GM12864 (cell line): Measurements from ENCODE around the gene PRSS35.
"Not testable (repeated sequence)": the region's sequence is repeated elsewhere in the genome, so short reads cannot be mapped to it uniquely, and the experiment has no call there.

Source experiments
- DNase-seq: peaks from one replicate; pipeline ENCODE4 v3.0.0-alpha.2; 2011; ENCODE audit warnings: low read depth
- H3K4me3 ChIP-seq: 2 replicates; pipeline ENCODE4 v1.5.1; 2011; ENCODE audit warnings: mild to moderate bottlenecking, low read depth, low read length, control low read depth
- CTCF ChIP-seq: IDR thresholded peaks from 2 replicates; pipeline ENCODE4 v1.5.1; 2011; ENCODE audit warnings: low read depth, mild to moderate bottlenecking, moderate library complexity, low read length, control low read depth, inconsistent platforms; ENCODE audit errors: missing control alignments

Gene PRSS35

GRCh38 chr6:83470587-83470986 lies 41.7 kb upstream of the PRSS35 start:
- DNase-seq, result no peak
- no peak for TF ChIP-seq CTCF
- H3K4me3 ChIP-seq, result no peak overlapping the region

- no peak for TF ChIP-seq CTCF
- DNase-seq, result no peak
- no peak overlapping the region for H3K4me3 ChIP-seq
Observed at GRCh38 chr6:83472767-83473166, 39.6 kb upstream of the PRSS35 start.

- H3K4me3 ChIP-seq, result no peak overlapping the region
- TF ChIP-seq CTCF, result no peak
- DNase-seq, result no peak
Observed at GRCh38 chr6:83474309-83474708, 38.0 kb upstream of the PRSS35 start.

GRCh38 chr6:83476971-83477370 lies 35.4 kb upstream of the PRSS35 start:
- no peak for DNase-seq
- no peak for TF ChIP-seq CTCF
- H3K4me3 ChIP-seq, result no peak overlapping the region

- no peak for TF ChIP-seq CTCF
- no peak for DNase-seq
- no peak overlapping the region for H3K4me3 ChIP-seq
Observed at GRCh38 chr6:83479389-83479788, 32.9 kb upstream of the PRSS35 start.

- H3K4me3 ChIP-seq, result no peak overlapping the region
- no peak for TF ChIP-seq CTCF
- DNase-seq, result no peak
Observed at GRCh38 chr6:83480470-83480869, 31.9 kb upstream of the PRSS35 start.

- not testable (repeated sequence) for DNase-seq, H3K4me3 ChIP-seq
Observed at GRCh38 chr6:83481938-83482337, 30.4 kb upstream of the PRSS35 start.

GRCh38 chr6:83488448-83488847 lies 23.9 kb upstream of the PRSS35 start:
- no peak overlapping the region for H3K4me3 ChIP-seq
- TF ChIP-seq CTCF, result no peak
- DNase-seq, result no peak
